Stimulated activated CD8-positive, alpha-beta memory T cell treated with anti-CD3 and anti-CD28 coated beads, Interleukin-15, amount 100 ng/mL, for 24 hours (primary cell): ENCODE data around the gene HIVEP1.

Experiments used
- DNase-seq: peaks from one replicate; pipeline ENCODE4 v3.0.0-alpha.2; 2020; ENCODE audit warnings: low read depth

HIVEP1 gene

GRCh38 chr6:12051861-12052368 is 39.8 kb downstream of the HIVEP1 start:
- no peak for DNase-seq

GRCh38 chr6:12058172-12058961 is 46.3 kb downstream of the HIVEP1 start:
- DNase-seq, result no peak

- no peak for DNase-seq
Observed at GRCh38 chr6:12060780-12061609, 48.9 kb downstream of the HIVEP1 start.

- DNase-seq, result no peak
Observed at GRCh38 chr6:12062605-12063004, 50.5 kb downstream of the HIVEP1 start.

- DNase-seq, result no peak
Observed at GRCh38 chr6:12064131-12064530, 52.0 kb downstream of the HIVEP1 start.

- no peak for DNase-seq
Observed at GRCh38 chr6:12064538-12065071, 52.5 kb downstream of the HIVEP1 start.

- DNase-seq, result no peak
Observed at GRCh38 chr6:12065321-12066140, 53.4 kb downstream of the HIVEP1 start.

- no peak for DNase-seq
Observed at GRCh38 chr6:12066297-12066696, 54.2 kb downstream of the HIVEP1 start.

- DNase-seq, result no peak
Observed at GRCh38 chr6:12068899-12069557, 56.9 kb downstream of the HIVEP1 start.

GRCh38 chr6:12069891-12070529 is 57.9 kb downstream of the HIVEP1 start:
- DNase-seq, result no peak

GRCh38 chr6:12071064-12071615 is 59.0 kb downstream of the HIVEP1 start:
- DNase-seq, result no peak

GRCh38 chr6:12075067-12075563 is 63.0 kb downstream of the HIVEP1 start:
- no peak for DNase-seq

GRCh38 chr6:12077021-12077710 is 65.1 kb downstream of the HIVEP1 start:
- no peak for DNase-seq

- no peak for DNase-seq
Observed at GRCh38 chr6:12078014-12078413, 65.9 kb downstream of the HIVEP1 start.

- DNase-seq, result no peak
Observed at GRCh38 chr6:12081771-12082170, 69.7 kb downstream of the HIVEP1 start.

GRCh38 chr6:12082368-12082767 is 70.3 kb downstream of the HIVEP1 start:
- DNase-seq, result no peak

- no peak for DNase-seq
Observed at GRCh38 chr6:12083302-12083701, 71.2 kb downstream of the HIVEP1 start.

GRCh38 chr6:12083763-12084162 is 71.7 kb downstream of the HIVEP1 start:
- DNase-seq, result no peak

GRCh38 chr6:12084681-12085080 is 72.6 kb downstream of the HIVEP1 start:
- DNase-seq, result no peak

GRCh38 chr6:12088531-12088930 is 76.4 kb downstream of the HIVEP1 start:
- no peak for DNase-seq
